Measurements from ENCODE around the gene RYR3.
A peak's percentile ranks its signal among the peaks of the same experiment; 100 is the strongest.

The RYR3 gene

GRCh38 chr15:33646744-33647143 is 336.0 kb downstream of the RYR3 start:
- DNase-seq (ENCODE audit: low read depth), result no peak

GRCh38 chr15:33649217-33649933 is 338.6 kb downstream of the RYR3 start:
- no peak for DNase-seq (ENCODE audit: low read depth)

GRCh38 chr15:33654860-33655259 is 344.1 kb downstream of the RYR3 start:
- DNase-seq (ENCODE audit: low read depth), result no peak

GRCh38 chr15:33655488-33655887 is 344.7 kb downstream of the RYR3 start:
- DNase-seq (ENCODE audit: low read depth), result no peak

- DNase-seq (ENCODE audit: low read depth), result no peak
Observed at GRCh38 chr15:33656168-33656567, 345.4 kb downstream of the RYR3 start.

GRCh38 chr15:33660151-33660550 is 349.4 kb downstream of the RYR3 start:
- no peak for DNase-seq (ENCODE audit: low read depth)

- DNase-seq (ENCODE audit: low read depth), result no peak
Observed at GRCh38 chr15:33662014-33662413, 351.2 kb downstream of the RYR3 start.

GRCh38 chr15:33664947-33665346 is 354.2 kb downstream of the RYR3 start:
- DNase-seq (ENCODE audit: low read depth), result no peak

- no peak for DNase-seq (ENCODE audit: low read depth)
Observed at GRCh38 chr15:33670567-33670966, 359.8 kb downstream of the RYR3 start.

- DNase-seq (ENCODE audit: low read depth), result no peak
Observed at GRCh38 chr15:33671456-33671855, 360.7 kb downstream of the RYR3 start.

GRCh38 chr15:33675246-33675645 is 364.5 kb downstream of the RYR3 start:
- DNase-seq (ENCODE audit: low read depth), result no peak

GRCh38 chr15:33677238-33677830 is 366.6 kb downstream of the RYR3 start:
- DNase-seq (ENCODE audit: low read depth), result no peak

GRCh38 chr15:33678176-33678575 is 367.4 kb downstream of the RYR3 start:
- DNase-seq (ENCODE audit: low read depth), result no peak

GRCh38 chr15:33678602-33679001 is 367.8 kb downstream of the RYR3 start:
- DNase-seq (ENCODE audit: low read depth), result no peak

- DNase-seq (ENCODE audit: low read depth), result no peak
Observed at GRCh38 chr15:33679061-33679460, 368.3 kb downstream of the RYR3 start.

- no peak for DNase-seq (ENCODE audit: low read depth)
Observed at GRCh38 chr15:33680336-33680735, 369.6 kb downstream of the RYR3 start.

GRCh38 chr15:33693166-33693800 is 382.5 kb downstream of the RYR3 start:
- DNase-seq (ENCODE audit: low read depth), result no peak

- DNase-seq (ENCODE audit: low read depth), result no peak
Observed at GRCh38 chr15:33698126-33698525, 387.4 kb downstream of the RYR3 start.

GRCh38 chr15:33699145-33699544 is 388.4 kb downstream of the RYR3 start:
- no peak for DNase-seq (ENCODE audit: low read depth)

GRCh38 chr15:33699691-33700447 is 389.1 kb downstream of the RYR3 start:
- no peak for DNase-seq (ENCODE audit: low read depth)

GRCh38 chr15:33700695-33701303 is 390.0 kb downstream of the RYR3 start:
- peak; percentile 24 for DNase-seq (ENCODE audit: low read depth)

GRCh38 chr15:33701304-33701696 is 390.5 kb downstream of the RYR3 start:
- no peak for DNase-seq (ENCODE audit: low read depth)

Data from activated T-helper 9 cell treated with anti-CD3 and anti-CD28 coated beads, Interleukin-2, amount 50 U/mL, for 16 hours (primary cell).